NCI-H1048 (cell line): ENCODE measurements around the gene ABCD3.
"Not testable (repeated sequence)": the region's sequence is repeated elsewhere in the genome, so short reads cannot be mapped to it uniquely, and the experiment has no call there.

Experiments
- DNase-seq: peaks from one replicate; lab custom pipeline; 2025; lab: John Stamatoyannopoulos, UW

ABCD3 gene

DNA sequence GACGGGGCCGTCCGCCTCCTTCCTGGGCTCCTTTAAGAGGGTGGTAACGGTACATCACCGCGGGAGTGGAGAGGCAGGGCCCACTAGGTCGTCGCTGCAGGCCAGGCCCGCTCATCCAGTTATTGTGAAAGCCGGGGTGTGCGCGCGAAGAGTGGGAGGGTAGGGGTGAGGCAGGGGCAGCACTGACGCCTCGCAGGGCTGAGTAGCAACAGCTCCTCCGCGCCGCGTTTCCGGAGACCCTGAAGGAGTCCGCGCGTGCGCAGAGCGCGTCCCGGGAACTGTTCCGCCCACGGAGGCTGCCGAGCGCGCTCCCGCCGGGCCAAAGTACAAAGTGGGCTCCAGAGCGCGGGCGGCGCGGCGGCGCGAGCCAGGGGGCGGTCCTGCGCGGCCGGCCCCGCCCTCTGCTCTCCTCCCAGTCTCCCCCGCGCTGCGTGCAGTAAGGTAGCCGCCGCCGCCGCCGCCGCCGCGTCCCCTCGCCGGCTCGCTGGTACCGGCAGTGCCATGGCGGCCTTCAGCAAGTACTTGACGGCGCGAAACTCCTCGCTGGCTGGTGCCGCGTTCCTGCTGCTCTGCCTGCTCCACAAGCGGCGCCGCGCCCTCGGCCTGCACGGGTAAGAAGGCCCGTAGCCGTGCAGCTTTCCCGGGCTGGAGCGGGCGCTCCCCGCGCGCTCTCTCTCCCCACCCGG, at the start of gene ABCD3:
TSS of gene ABCD3 (plus strand) at position 412 of the 686 bp plus-strand sequence. CDS start at position 502, 90 bp downstream.
- DNase-seq = peak; percentile 82

DNA sequence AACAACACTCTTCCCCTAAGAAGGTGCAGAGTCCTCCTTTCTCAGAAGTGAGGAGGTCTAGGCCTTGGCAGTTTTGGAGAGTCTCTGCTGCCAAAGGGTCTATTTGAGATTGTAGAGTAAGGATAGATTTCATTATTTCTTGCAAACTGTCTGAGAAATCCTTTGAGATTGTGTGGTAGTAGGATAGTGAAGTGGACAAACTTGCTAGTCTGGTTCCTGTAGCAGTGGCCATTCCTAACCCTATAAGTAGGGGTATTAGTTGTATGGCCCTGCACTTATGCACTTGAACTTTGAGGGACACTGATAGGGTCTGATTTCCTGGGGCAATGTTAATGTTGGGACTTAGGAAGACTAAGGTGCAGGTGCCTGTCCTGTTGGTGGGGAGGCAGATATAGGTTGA, 45.4 kb upstream of the ABCD3 start:
- DNase-seq = not testable (repeated sequence)

DNA sequence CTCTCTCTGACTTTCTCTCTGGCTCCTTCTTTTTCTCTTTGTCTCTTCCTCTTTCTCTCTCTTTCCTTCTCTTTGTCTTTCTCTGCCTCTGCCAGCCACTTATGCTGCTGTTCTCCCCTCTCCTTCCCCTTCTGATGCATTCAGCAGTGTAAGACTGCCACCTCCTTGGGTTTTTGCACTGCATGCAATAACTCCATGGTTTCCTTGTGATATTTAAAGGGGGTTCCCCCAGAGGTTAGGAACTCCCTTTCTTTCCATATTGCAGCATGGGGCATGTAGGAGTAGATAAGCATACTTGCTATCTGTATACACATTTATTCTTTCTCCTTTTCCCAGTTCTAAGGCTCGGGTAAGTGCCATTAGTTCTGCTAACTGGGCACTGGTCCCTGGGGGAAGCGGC, 44.9 kb upstream of the ABCD3 start:
- DNase-seq = not testable (repeated sequence)

DNA sequence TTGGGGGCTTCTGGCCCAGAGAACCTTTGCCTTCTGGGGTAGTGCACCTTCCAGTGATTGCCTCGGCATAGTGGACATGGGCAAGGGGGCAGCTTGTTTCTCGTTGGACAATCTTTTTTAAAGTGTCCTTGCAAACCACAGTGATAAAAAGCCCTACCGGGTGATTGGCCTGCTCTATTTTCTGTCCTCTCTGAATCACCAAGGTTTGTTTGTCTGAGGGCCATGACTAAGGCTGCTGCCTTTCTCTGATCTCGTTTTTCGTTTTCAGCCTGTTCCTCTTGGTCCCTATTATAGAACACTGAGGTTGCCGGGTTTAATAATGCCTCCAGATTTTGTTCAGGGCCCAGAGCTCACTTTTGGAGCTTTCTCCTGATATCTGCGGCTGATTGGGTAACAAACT, 42.5 kb upstream of the ABCD3 start:
- DNase-seq = not testable (repeated sequence)

DNA sequence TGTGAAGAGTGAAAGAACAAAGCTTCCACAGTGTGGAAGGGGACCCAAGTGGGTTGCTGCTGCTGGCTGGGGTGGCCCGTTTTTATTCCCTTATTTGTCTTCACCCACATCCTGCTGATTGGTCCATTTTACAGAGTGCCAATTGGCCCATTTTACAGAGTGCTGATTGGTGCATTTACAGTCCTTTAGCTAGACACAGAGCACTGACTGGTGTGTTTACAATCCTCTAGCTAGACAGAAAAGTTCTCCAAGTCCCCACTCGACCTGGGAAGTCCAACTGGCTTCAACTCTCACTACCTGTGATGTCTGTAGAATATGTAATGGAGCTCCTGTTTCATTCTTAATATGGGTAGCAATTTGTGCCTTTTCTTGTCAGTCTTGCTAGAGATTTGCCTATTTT, 39.7 kb upstream of the ABCD3 start:
- DNase-seq = not testable (repeated sequence)

DNA sequence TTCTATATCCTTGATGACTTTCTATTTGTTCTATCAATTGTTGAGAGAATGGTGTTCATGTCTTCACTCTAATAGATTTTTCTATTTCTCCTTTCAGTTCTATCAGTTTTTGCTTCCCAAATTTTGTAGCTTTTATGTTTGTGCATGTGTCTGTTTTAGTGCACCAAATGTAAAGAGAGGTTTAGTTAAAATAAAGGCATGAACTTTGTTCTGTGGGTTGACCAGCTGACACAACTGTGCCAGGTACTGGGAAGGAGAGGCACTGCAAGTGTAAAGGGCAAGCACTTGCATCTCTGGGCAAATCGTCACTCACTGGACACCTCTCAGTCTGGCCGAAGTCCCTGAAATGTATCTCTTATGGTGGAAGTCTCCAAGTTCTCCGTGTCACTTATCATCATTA, 38.6 kb upstream of the ABCD3 start:
- no peak for DNase-seq

DNA sequence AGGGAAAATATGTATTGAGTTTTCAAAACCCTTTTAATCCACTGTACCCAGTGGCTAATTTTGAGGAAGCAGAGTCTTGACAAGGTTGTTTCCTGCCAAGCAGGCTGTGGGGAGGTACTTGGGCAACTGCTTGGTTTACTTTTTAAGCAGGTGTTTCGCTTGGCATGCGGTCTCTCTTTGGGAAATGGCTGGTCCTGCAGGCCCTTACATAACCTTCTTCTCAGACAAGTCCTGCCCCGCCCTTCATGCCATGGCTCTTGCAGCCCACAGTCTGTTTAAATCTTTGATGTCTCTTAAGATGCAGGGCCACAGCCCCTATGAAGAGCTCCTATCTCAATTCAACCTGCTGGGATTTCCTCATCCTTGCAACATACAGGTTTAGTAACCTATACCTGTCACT, 36.0 kb upstream of the ABCD3 start:
- no peak for DNase-seq

DNA sequence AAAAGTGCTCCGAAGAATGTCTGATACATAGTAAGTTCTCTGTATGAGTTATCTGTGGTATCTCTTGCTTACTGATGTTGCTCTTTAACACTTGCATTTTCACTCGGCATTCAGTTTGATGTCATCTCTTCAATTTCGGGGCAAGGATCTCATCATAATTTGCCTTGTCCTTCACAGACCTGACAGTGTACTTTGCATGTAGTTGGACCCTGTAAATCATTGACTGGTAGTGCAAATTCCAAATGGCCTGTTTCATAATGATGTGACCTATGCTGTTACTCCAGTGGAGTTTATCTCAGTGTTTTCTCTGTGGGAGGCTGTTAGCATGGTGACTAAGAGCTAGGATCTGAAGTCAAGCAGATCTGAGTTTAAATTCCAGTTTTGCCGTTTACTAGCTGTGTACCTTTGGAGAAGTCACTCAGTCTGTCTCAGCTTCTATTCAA, 34.2 kb upstream of the ABCD3 start:
- no peak for DNase-seq

DNA sequence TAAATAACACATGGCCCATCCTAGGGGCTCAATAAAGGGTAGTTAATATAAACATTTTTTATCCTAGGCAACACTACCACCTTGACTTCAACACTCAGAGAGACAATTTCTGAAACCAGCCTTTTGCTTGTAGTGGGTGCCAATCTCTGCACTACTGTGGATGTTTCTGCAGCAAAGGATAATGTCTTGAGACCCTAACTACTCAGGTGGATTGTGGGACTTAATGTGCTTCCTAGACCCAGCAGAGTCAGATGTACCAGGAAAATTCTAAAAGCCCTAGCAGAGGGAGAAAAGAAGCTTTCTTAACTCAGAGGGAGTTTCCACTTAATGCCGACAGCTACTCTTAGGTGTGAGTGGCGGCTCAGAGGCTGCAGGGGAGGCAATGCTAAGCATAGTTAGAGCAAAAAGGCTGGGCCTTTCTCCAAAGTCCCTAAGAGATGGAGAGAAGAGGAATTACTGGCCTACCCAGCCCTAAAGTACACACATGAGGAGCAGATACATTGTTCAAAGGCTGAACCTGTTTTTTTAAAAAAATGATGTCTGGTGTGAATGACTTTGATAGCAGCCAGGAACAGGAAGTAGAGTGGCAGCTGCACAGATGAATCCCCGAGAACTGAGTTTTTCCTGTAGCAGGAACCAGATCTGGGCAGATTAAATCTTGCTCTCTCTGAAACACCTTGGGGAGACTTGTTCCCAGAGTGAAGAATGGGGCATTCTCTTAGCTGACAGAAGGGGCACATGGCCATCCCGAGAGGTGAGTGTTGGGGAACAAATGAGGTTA, 33.5 kb upstream of the ABCD3 start:
- DNase-seq = no peak

DNA sequence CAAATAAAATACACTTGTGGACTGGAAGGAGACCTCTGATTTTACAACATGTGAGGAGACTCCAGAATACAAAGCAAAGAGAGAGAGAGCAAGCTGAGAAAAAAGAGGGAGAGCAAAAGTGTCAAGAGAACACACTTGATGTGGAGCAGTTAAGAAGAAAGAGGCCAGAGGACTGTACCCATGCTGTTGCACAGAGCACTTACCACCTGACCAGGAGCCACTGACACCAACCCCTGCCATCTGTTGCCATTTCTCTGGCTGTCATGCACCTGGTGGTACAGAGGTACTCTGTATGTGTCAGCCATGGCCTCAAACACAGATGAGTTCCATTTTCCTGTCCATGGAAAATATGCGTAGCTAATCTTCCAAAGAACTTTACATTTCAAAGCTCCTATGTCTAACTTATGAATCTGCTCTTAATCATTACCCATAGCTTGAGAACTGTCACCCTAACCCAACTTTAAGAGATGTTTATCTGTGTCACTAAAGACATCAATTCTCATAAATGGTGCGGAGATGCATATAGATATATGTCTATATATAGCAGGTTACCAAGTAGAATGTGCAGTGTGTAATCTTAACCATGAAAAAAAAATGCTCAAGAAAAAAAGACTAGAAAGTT, 32.8 kb upstream of the ABCD3 start:
- DNase-seq = no peak

DNA sequence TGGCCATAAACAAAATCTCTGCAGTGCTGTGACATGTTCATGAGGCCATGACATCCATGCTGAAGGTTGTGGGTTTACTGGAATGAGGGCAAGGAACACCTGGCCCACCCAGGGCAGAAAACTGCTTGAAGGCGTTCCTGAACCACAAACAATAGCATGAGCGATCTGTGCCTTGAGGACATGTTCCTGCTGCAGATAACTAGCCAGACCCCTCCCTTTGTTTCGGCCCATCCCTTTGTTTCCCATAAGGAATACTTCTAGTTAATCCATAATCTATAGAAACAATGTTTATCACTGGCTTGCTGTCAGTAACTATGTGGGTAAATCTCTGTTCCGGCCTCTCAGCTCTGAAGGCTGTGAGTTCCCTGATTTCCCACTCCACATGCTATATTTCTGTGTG, 28.9 kb upstream of the ABCD3 start:
- DNase-seq = no peak

DNA sequence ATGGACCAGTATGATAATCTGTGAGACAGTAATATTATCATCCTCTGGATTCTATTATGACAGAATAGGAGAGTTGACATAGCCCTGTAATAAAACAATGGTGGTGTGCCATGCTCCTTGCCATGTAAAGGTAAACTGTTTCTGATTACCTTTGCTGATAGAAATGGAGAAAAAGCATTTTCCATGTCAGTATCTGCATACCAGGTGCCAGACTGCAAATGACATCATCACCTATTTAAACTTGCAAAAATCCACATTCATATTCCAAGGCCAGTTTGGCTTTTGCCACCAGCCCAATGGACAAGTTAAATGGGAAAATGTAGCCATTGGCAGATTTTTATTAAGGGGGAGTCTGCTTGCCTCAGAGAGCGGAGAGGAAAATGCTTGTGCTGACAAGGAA, 23.9 kb upstream of the ABCD3 start:
- no peak for DNase-seq

DNA sequence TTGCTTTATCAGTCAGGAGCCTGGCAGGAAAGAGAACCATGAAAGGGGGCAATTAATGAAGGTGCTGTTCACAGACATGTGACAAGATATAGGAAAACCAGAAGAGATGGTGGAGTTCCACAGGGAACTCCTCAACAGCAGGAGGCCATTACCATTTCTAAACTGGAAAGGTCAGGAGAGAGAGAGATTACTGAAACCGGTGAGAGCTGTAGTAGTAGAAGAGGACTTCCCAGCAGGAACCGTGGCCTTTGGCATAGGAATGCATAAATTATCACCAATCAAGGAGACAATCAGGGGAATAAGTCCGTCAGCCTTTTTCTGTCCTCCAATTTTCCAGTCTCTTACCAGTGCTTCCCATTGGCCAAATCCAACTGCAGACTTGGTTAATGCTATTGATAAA, 23.0 kb upstream of the ABCD3 start:
- DNase-seq = no peak

DNA sequence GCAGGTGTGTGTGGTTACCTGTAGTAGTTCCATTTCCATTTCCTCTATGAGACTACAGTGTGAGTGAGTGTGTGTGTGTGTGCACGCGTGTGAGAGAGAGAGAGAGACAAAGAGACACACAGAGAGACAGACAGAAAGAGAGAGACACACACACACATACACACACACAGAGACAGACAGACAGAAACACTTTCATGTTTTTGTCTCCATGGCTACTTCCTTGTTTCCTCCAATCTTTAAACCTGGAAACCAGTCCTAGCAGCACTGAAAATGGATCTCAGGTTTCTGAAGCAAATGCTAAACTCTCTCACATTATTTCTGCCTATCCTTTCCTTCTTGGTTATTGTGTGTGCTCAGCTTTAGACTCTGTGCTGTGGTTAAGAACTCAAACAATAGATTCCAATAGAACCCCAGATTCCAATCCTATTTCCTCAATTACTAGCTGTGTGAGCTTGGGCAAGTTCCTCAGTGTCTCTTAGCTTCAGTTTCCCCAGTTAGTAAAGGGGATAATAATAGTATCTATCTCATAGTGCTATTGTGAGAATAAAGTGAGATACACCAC, 22.4 kb upstream of the ABCD3 start:
- DNase-seq = no peak

DNA sequence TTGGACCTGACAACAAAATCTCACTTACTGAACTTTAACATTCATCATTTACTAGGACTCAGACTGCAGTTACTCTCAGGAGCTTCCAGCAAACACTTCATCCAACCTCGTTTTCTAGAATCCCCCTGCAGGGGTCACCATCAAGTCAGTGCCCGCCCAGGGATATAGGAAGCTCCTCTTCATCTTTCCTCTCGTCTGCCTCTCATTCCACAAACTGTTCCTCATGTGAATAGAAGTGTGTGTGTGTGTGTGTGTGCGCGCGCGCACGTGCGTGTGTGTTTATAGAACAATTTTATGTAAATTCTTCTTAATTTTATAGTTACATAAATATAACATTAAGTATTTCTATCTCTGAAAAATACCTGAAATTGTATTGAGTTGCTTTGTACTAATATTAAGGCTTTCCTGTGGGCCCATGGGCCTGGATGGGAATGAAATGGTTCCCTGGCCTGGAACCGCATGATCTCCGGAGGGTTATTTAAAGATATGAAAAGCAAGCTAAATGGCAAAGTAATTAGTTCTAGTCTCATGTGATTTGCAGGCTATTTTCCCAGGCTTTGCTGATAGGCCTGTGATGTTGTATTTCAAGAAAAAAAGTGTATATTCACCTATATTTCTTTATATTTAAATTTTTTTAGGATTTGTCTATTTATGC, 21.7 kb upstream of the ABCD3 start:
- no peak for DNase-seq

DNA sequence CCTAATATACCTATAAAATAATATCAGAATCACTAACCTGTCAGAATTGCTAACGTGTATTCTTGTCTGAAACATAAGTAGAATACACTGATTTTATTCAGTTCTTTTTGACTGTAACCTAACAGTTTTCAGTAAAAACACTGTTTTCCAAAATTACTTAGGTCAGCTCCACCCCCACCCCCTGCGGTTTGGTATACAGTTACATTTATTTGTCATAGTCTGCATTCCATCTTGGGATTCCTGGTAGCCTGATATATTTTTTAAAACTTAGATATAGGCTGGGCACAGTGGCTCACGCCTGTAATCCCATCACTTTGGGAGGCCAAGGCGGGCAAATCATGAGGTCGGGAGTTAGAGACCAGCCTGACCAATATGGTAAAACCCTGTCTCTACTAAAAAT, 19.8 kb upstream of the ABCD3 start:
- DNase-seq = no peak

DNA sequence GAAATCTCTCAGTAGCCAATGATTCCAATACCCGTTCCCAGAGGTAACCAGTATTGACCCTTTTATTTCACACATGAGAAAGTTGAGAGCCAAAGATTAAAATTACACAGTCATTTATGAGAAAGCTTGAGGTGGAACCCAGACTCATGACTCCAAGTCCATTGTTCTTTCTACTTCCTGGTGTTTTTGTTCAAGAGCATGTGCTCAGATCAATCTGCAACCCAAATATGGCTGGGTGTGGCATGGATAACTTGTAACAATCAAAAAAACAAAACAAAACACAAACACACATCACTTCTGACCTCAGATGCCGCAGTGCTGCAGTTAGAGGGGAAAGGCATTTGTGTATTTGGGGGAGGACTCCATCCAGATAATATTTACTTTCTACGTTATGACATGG, 18.7 kb upstream of the ABCD3 start:
- no peak for DNase-seq

DNA sequence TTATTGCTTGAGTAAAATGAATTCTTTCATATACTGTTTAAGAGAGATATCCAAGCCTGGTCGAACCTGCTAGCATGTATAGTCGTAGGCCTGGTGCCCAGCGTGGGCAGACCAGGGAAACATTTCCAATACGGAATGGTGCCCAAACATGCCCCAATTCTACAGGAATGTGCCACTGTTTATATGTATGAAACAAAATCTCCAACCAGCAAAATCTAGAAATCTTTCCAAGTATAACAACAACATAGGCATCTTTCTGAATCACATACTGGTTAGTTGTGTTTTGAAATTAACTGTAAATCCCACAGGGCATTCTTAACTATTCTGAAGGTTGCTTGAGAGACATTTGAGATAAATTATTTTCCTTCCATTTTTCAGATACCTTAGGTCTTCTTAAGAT, 17.0 kb upstream of the ABCD3 start:
- DNase-seq = no peak

DNA sequence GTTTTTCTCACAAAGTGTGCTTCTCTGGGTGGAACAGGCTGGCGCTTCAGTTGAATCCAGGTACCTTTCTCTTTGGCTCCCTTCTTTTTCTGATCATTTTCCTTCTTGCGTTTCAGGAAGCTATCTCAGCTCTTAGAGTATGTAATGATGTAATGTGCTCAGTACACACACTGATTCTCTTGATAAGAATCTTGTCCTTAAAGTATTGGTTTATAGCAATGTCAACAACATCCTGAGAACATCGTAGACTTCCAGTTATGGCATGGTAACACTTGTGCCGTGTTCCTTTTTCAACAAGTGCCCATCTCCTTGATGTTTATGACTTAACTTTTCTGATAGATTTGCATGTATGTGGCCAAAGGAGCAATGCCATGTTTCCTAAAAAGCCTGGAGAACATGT, 11.7 kb upstream of the ABCD3 start:
- no peak for DNase-seq

DNA sequence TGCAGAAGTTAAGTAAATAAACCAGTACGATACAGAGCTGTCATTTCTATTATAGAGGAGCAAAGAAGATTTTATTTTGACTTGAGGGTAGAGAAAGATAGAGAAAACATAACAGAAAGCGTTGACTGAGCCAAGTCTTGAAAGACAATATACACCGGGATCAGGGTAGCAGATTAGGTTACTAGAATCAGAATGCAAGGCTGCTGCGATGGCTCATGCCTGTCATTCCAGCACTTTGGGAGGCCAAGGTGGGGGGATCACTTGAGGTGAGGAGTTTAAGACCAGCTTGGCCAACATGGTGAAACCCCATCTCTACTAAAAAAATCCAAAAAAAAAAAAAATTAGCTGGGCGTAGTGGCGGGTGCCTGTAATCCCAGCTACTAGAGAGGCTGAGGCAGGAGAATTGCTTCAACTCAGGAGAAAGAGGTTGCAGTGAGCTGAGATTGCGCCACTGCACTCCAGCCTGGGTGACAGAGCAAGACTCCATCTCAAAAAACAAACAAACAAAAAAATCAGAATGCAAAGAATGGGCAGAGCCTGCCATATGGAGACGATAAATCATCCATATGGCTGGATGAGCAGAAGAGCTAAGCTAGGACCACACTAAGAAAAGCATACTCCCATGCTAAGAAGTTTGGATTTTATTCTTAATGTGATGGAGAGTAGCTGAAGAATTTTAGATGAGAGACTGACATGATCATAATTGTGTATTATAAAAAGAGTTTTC, 9.9 kb upstream of the ABCD3 start:
- no peak for DNase-seq

DNA sequence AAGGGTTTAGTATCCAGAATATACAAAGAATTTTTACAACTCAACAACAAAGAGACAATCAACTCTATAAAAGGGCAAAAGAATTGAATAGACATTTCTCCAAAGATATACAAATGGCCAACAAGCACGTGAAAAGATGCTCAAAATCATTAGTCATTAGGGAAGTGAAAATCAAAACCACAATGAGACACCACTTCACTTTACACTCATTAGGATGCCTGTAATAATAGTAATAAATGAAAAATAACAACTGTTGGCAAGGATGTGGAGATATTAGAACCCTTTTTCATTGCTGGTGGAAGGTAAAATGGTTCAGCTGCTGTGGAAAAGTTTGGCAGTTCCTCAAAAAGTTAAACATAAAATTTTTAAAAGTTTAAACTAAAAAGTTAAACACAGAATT, 7.0 kb upstream of the ABCD3 start:
- DNase-seq = no peak

DNA sequence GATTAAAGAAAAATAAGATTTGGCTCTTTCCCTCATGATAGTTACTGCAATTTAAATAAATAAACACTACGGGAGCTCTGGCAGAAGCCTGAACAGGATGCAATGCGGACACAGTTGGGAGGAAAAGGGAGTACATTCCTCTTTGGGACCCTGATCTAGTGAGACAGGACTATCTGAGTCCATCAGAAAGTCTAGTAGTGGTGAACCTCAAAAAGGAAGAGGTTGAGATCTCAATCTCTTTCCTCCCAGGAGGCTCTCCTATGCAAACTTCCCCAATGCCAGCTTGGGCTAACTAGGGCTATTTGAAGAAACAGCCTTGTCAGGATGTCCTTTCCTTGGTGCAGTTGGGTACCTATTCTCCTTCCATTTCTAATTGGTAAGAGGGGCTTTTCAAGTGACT, 4.9 kb upstream of the ABCD3 start:
- DNase-seq = no peak
